GM21367 (cell line): Measurements from ENCODE around the gene ZNF184.
A peak's percentile ranks its signal among the peaks of the same experiment; 100 is the strongest.

Source experiments
- ATAC-seq: cut with Tn5 transposase; IDR thresholded peaks from one replicate; pipeline ENCODE4 v1.9.1; 2021; ENCODE audit not compliant: unreplicated experiment

The ZNF184 gene

DNA sequence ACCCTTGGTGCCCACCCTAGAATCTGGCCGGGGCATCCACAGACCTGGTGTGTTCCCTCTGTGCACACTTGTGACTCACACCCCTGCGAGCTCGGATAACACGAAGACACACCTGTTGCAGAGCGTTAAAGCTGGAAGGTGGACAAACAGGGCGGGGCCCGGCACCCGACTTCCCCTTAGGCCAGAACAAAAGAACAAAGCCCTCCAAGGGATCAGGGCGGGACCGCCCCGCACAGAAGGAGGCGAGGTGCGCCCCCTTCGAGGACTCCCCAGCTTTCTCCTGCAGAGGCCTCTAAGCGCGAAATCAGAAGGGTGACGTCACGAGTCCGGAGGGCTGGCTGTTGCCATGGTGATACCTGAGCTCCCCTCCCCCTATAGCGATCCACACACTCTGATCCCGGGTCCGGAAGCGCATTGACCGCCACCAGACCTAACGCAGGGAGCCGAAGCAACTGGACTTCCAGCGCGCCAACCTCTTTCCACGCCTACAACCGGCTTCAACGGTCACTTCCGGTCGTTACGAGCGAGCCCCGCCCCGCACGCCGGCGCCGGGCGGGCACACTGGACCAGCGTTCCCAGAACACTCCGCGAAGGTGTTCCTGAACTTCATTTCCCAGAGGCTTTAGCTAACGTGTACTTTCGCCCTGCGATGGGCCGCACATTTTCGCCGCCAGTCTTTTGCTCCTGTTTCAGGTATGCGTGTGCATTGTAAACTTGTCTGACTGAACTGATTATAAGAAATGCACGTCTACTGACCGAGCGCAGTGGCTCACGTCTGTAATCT lies at the start of gene ZNF184:
TSS of gene ZNF184 (minus strand) at position 489 of the 784 bp plus-strand sequence. CDS start 811 bp downstream, outside the sequence.
- peak; percentile 84 for ATAC-seq

DNA sequence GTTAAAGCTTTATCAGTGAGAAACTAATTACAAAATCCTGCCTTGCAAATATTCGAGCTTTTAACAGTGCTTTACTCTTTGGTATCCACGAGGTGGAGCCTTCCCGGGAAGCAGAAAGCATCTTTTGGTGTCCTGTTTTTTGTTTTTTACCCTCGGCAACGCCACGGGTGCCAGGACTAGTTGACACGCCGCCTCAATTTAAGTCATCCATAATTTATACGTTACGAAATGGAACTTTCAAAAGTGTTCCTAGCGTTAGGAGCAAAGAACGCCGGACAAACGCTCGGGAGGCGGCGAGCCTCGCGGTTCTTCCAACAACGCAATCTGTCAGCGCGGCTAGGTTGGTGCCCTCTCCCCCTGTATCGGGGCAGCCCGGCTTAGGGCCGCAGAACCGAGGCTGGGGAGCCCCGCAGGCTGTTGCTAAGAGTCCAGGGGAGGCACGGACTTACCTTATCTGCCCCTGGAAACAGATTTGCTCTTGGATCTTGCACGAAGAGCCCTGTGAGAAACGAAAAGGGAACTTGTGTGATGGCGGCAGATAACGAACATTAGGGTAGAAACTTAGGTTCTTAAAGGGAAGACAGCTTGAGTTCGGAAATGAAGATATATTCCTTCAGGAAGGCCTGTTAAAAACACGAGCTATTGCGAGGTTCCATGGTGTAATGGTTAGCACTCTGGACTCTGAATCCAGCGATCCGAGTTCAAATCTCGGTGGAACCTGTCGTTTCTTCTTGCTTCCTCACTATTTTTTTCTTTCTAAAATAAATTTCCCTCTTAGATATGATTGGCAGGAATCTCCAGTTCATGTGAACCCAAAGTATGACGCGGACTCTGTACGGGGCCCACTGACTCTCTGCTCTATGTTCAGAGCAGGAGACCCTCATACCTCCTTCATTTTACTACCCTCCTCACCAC lies 46.2 kb upstream of the ZNF184 start:
- peak; percentile 50 for ATAC-seq

DNA sequence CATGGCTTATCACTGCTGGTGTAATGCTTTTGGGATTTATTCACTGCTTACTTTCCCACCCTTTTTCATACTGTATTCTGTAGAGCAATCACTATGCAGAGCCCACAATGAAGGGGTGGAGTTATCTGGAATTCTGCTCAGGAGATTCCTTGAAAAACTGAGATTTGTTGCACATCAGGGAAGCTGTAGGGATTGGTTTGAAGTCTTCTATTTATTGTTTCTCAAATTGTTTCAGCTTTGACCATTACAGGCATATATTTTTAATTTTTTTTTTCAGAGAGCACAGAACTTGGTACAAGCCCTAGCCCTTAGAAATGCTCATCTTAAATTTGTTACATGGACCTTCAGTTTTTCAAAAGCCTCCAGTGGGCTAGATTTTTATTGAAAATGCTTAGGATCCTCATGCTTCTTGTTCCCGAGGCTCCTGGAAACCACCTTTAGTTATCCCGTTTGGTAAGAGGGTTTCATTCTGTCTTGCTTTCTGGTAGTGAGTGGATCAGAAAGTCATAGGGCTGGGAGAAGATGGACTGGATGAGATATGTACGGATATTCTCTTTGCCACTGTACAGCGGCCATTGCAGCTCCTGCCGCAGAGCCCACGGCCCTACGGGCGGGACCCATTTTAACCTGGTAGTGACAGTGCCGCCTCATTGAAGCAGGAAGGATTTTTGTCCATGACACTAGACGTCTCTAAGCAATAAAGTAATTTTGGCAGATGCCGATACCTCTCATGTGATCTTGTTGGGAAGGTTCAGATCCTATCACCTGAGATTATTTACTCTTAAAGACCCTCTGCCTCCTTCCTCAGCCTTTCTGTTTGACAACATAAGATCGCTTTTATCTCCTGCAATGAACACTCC lies 45.3 kb upstream of the ZNF184 start:
- no peak for ATAC-seq

DNA sequence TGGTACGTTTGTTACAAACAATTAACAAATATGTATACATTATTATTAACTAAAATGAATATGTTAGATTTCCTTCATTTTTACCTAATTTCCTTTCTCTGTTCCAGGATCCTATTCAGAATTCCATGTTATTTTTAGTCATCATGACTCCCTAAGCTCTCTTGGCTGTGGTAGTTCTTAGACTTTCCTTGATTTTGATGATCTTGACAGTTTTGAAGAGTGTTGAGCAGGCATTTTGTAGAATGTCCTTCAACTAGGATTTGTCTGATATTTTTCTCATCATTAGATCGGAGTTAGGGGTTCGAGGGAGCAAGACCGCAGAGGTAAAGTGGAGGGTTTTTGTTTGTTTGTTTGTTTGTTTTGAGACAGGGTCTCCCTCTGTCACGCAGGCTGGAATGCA lies 44.3 kb upstream of the ZNF184 start:
- ATAC-seq: no peak

DNA sequence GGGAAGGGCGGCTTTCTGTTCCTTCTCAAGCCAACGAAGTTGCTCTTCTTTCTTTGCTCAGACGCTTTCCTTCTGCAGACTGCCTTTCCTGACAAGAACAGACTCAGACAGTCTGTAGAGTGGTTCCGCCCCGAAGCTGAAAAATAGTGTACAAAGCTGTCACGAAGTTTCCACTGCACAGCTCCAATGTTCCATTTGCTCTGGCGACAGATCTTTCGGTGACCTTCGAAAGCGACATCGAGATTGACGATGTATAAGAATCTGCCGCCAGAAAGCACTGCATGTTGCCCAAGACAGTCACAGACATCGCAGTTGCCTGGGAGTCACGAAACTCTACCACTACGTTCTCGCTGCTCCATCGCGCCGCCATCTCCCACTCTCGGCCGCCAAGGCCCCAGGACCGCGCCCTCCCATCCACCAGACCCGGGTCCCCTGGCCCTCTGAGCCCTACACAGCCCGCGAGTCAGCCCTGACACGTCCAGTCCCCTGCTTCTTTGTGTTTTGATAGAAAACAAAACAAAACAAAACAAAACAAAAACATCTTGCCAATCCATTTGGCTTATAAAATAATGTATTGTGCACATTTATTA lies 42.1 kb upstream of the ZNF184 start:
- no peak for ATAC-seq

DNA sequence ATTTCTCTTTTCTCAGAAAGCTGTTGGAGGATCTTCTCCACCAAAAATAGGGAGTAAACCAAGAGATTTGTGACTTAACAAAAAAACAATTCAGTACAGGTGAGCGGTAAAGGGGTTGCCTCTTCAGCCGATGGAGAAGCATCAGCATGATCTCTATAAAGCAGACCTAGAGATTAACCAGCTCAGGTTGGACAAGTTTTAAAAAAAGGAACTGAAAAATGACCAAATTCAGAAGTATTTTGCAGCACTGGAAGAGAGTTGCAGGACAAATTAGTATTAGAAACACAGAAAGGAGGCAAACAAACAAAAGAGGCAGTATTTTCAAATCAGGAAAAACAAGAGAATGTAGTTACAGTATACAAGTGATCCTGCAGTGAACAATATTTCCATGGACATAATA lies 39.6 kb upstream of the ZNF184 start:
- ATAC-seq: no peak

DNA sequence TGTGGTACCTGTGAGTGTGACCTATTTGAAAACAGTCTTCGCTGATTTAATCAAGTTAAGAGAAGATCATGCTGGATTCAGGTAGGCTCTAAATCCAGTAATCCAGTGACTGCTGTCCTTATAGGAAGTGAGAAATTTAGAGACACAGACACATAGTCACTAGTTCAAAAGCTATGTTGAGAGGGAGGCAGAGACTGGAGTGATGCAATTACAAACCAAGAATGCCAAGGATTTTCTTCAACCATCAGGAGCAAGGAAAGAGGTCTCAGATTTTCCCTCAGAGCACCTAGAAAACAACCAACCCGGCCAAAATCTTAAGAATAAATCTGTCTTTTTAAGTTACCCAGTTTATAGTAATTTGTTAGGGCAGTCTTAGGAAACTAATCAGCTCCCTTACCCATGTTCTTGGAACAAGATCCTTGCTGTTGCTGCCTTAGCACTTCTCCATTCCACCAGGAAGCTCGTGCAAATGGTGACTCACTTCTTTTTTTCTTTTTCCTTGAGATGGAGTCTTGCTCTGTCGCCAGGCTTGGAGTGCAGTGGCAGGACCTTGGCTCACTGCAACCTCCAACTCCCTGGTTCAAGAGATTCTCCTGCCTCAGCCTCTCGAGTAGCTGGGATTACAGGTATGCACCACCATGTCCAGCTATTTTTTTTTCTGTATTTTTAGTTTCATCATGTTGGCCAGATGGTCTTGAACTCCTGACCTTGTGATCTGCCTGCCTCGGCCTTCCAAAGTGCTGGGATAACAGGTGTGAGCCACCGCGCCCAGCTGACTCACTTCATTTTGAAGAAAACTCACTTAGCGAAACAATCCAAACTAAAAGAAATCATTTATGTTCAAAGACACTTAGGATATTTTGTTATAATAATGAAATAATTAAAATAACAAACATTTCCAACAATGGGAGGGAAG lies 34.4 kb upstream of the ZNF184 start:
- ATAC-seq: no peak

DNA sequence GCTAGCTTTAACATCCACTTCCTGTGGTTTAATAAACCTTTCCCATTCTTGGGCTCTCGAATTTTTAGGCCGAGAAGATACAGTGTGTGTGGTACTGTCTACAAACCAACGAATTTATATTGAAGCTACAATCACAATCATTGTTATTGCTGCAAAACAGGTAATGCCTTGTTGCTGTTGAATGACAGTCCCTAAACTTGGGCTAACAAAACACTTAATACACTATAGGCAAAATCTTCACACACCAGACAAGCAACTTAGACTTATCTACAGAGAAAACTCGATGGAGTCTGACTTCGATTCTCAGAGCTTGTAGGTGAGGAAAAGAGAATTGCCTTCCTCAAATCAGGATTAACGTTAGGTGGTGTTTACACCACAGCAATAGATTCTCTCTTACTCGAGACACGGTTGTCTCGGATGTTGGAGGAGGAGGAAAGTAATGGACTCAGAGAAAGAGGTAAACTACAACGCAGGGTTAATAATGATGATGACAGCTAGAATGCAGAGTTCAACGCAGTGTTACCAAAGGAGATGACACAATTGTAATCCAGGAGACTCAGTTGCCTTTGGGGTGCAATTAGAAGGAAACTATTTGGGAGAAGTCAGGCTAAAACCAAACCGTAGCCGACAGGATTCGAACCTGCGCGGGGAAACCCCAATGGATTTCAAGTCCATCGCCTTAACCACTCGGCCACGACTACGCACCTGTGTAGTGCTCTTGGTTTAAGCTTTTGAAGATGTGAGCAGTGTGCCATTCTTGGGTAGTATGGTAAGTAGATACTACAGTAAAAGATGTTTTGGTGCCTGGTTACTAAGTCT lies 32.5 kb upstream of the ZNF184 start:
- ATAC-seq: no peak

DNA sequence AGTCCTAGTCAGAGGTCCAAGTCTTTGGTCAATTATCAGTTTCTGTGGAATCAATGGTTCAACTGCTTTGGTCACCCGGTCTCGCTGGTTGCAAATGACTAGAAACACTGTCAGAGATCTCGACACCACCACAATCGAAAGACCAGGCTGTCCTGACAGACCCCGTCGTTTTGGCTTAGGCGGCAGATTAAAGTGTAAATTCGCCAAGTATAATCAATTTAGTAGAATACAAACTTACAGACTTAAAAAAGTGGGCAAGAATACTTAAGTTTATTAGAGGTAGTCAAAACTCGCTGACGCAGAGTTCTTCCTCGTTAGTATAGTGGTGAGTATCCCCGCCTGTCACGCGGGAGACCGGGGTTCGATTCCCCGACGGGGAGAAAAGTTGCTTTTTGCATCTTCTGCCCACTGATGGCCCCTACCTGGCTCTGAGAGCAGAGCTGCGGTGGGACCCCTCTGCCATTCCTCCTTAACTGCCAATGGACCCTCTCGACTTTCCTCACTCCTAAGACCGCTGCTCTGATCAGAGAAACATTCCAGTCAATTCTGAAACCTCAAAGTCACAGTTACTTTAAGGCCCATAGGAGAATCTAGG lies 30.6 kb upstream of the ZNF184 start:
- peak; percentile 7 for ATAC-seq

DNA sequence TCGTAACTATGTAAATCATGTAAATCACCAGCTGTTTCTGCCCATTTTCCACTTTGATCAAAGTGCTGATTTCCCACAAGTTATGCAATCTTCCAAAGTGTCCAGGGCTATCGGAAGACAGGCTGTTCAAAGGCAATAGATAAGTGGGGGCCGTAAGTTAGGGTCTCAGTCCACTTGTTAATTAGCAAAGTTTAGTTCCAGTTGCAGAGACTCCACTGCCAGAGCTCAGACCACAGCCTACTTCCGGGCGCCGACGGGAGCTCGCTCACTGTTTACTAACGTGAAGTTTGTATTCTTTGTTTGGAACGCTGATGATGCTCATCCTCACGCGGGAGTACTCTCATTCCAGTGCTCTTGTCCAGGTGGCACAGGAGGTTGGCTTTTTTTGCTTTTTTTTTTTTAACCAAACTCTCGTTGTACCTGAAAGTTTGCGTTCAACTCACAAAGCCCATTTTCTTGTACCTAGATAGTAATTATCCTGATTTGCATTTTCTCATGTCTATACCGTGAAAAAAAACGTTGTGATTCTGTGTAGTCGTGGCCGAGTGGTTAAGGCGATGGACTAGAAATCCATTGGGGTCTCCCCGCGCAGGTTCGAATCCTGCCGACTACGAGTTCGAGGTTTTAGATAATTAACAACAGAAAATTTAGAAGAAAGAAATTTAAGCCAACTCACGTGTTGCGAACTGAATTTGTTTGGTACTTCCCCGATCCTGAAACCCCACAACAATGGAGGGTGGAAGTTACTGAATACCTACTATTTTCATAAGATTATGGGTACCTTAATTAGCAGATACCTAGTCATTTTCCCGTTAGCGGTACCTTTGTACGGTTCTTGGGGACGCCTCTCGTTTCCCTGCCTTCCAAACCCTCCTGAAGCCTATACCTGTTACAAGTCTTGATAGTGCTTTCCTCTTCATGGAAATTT lies 29.9 kb upstream of the ZNF184 start:
- ATAC-seq: peak; percentile 56

DNA sequence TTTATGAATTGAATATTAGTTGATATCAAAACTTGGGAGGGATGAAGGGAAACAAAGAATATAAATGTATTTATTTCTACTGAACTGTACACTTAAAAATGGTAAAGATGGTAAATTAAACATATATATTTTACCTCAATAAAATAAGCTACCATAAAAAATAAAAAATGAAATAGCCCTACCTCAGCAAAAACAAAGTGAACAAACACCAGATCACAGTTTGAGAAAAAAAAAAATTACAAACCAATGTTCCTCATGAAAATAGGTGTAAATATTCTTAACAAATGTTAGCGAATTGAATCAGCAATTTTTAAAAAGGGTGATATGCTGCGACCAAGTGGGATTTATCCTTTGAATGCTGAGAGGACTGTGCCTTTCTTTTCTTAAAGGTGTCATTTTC lies 28.3 kb upstream of the ZNF184 start:
- no peak for ATAC-seq

DNA sequence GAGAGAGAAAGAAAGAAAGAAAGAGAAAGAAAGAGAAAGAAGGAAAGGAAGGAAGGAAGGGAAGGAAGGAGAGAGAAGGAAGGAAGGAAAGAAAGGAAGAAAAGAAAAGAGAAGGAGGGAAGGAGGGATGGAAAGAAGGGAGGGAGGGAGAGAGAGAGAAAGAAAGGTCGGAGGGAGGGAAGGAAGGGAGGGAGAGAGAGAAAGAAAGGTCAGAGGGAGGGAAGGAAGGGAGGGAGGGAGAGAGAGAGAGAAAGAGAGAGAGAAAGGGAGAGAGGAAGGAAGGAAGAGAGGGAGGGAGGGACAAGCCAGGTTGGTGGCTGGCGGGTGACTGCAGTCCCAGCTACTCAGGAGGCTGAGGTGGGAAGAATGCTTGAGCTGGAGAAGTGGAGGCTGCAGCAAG lies 27.3 kb upstream of the ZNF184 start:
- no peak for ATAC-seq

DNA sequence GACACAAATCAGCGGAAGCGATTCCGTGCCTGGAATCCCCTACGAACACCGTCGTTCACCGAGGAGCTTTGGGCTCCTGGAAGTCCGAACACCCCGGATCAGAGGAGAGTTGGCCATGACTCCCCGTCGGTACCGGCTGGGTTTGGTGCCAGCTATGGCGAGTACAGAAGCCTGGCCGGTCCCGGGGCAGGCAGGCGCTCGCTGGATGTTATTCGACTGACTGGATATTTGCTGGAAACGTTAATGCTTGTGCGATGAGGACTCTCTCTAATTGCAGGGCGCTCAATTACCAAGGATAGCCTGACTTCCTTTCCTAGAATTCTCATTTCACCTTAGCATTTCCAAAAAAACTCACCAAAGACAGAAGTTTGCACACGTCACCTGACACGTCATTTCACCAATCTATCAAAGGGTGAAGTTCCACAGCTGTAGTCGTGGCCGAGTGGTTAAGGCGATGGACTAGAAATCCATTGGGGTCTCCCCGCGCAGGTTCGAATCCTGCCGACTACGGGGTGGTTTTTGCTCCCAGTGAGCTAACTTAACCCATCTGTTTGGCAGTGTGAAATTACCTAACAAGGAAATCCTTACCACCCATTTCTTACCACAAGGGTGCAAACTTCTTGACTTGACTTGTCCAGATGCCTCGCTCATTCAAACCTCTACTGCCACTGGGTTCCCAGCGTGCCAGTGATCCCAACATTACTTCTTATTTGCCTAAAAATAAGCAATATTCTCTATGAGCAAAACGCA lies 22.7 kb upstream of the ZNF184 start:
- ATAC-seq: peak; percentile 57

DNA sequence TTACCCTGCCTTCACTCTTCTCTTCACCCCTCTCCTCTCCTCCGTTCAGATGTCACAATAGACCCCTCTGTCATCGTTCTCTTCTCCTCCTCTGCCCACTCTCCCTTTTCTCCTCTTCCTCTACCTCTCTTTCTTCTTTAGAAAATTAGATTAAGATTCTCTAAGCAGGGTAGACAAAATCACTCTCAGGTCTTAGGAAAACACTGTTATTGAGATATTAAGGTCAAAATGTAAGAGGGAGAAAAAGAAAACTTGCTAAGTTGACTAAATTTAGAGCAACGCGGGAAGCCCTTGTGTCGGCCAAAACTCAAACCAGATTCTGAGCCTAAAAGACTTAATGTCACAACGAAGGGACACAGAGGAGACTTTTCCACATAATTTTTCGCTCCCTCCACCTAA lies 22.1 kb upstream of the ZNF184 start:
- ATAC-seq: no peak

DNA sequence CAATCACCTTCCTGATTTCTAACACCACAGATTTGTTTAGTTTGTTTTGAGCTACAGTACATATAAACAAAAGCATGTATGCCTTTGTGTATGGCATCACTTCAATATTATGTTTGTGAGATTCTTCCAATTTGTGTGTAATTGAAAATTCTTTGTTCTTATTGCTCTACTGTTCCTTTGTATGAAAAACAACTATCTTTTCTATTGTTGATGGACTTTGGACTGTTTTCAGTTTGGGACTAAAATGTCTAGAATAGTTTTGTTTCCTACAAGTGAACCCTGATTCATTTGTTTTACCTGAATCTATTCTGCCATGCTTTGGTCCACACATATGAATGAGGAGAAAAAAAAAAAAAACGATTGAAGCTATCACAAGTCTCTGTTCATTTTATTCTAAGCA lies 21.2 kb upstream of the ZNF184 start:
- ATAC-seq: no peak

DNA sequence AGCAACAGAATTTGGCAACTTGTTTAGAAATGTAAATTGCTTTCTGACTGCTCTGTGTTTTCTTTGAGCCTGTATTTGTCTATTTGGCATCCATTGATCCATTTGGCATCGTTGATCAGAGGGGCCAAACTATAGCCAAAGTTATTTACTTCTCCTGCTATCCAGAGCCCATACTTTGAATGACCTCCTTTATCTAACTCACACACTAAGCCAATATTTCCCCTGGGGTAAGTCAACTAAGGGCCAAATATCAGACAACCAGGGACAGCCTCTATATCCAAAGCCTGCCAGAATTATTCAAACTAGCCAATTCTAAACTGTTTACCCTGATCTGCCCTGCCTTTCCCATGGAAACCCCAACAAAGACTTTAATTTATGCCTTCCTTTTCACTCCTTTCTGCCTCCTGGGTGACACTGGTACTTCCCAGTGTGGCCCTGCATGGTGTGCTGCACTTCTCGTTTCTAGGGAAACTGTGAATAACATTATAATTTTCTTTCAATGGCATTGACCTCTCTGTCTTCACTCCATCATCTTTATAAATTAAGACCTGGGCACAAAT lies 19.8 kb upstream of the ZNF184 start:
- no peak for ATAC-seq
